HCT116 (cell line): Measurements from ENCODE around the gene SPTSSA.

Source experiments
- CEBPB ChIP-seq: IDR thresholded peaks from 2 replicates; pipeline ENCODE4 v1.6.1; 2012; ENCODE audit warnings: low read depth
- CTCF ChIP-seq, 3 experiments: fragments of 200-600 bp in 1 of 3; sonication (generic) in 1 of 3; IDR thresholded peaks in 2 of 3; conservative IDR thresholded peaks in 1 of 3; 2 replicates each; pipeline ENCODE4 v1.5.1; 2012 to 2017; ENCODE audit warnings: low read depth in 2 of 3, low read length in 2 of 3, antibody characterized with exemption in 1 of 3, borderline replicate concordance in 1 of 3, control low read depth in 1 of 3, mild to moderate bottlenecking in 1 of 3, mixed read lengths in 1 of 3, mixed run types in 1 of 3, moderate library complexity in 1 of 3; ENCODE audit not compliant: insufficient read depth in 1 of 3
- EZH2phosphoT487 ChIP-seq: fragments of 200-600 bp; IDR thresholded peaks from 2 replicates; pipeline ENCODE4 v1.6.1; 2018; ENCODE audit warnings: antibody characterized with exemption, borderline replicate concordance
- POLR2A ChIP-seq: IDR thresholded peaks from 2 replicates; pipeline ENCODE4 v1.7.0; 2011; ENCODE audit warnings: borderline replicate concordance; ENCODE audit not compliant: insufficient read depth, insufficient read length; ENCODE audit errors: extremely low read depth
- POLR2AphosphoS5 ChIP-seq: IDR thresholded peaks from 2 replicates; pipeline ENCODE4 v1.6.1; 2011; ENCODE audit warnings: mild to moderate bottlenecking, low read depth, low read length, moderate library complexity
- RAD21 ChIP-seq: IDR thresholded peaks from 2 replicates; pipeline ENCODE4 v1.6.1; 2012; ENCODE audit warnings: low read depth, mild to moderate bottlenecking
- REST ChIP-seq: IDR thresholded peaks from 2 replicates; pipeline ENCODE4 v1.6.1; 2012; ENCODE audit warnings: low read depth

- TF ChIP-seq CTCF (IDR thresholded peaks at IDR 0.05 in 2 of 3, conservative IDR thresholded peaks at IDR 0.05 in 1 of 3; ENCODE audit: borderline replicate concordance in 1 of 3, insufficient read depth in 1 of 3, low read depth in 2 of 3, low read length in 2 of 3) (no peak), POLR2AphosphoS5 (no peak), POLR2A (no peak), CEBPB (no peak), REST (no peak), RAD21 (no peak), EZH2phosphoT487 (no peak)
These were observed 24.3 kb downstream of the SPTSSA start for GRCh38 chr14:34437729-34438080.
